IMR-90 (cell line): ENCODE results near the gene RTL1. TPM values are rescaled to one million over a fixed set of nuclear protein-coding genes. Genes with fewer than 3 reads are reported as not detected.
A peak's percentile ranks its signal among the peaks of the same experiment; 100 is the strongest.

Experiments used
- ATAC-seq: fragments of 200-7000 bp; cut with Tn5 transposase; 2 replicates; pipeline ENCODE4 v1.9.1; 2020; ENCODE audit warnings: low read depth, mild to moderate bottlenecking, moderate library complexity
- BruUV-seq: library from RNA; stranded (reverse); fragments of 400-500 nt; replicated peaks from 2 replicates; lab custom pipeline; 2021; lab: Mats Ljungman, UMichigan
- CTCF ChIA-PET: fragments of 300-600 bp; formaldehyde crosslinking; extraction: SDS; loops from one replicate; lab custom pipeline; 2021; ENCODE audit warnings: antibody characterized with exemption; lab: Yijun Ruan, JAX
- POLR2A ChIA-PET: fragments of 300-600 bp; sonication (Branson Sonifier 250); formaldehyde crosslinking; loops from one replicate; lab custom pipeline; 2022; ENCODE audit warnings: antibody characterized with exemption; ENCODE audit not compliant: unreplicated experiment; lab: Charles Lee
- DNase-seq: peaks from one replicate; pipeline ENCODE4 v3.0.0; 2013
- H2AFZ ChIP-seq: replicated peaks from 2 replicates; pipeline ENCODE3; 2013; ENCODE audit warnings: low read length, mild to moderate bottlenecking; ENCODE audit not compliant: poor library complexity
- H2AK5ac ChIP-seq: 2 replicates; pipeline ENCODE4 v1.6.1; 2013; ENCODE audit warnings: low read depth, low read length, inconsistent platforms
- H2AK9ac ChIP-seq: replicated peaks from 2 replicates; pipeline ENCODE3; 2013; ENCODE audit warnings: mild to moderate bottlenecking, low read depth, low read length, moderate library complexity; ENCODE audit not compliant: poor library complexity
- H2BK120ac ChIP-seq: 2 replicates; pipeline ENCODE4 v1.6.1; 2013; ENCODE audit warnings: low read depth, low read length, inconsistent platforms
- H2BK15ac ChIP-seq: 3 replicates; pipeline ENCODE4 v1.6.1; 2013; ENCODE audit warnings: low read depth, low read length, inconsistent platforms
- H2BK20ac ChIP-seq: 2 replicates; pipeline ENCODE4 v1.6.1; 2013; ENCODE audit warnings: low read depth, mild to moderate bottlenecking, inconsistent platforms, low read length, moderate library complexity
- H2BK5ac ChIP-seq: 2 replicates; pipeline ENCODE4 v1.6.1; 2013; ENCODE audit warnings: mild to moderate bottlenecking, low read depth, low read length, inconsistent platforms; ENCODE audit not compliant: poor library complexity, severe bottlenecking
- H3K14ac ChIP-seq: replicated peaks from 2 replicates; pipeline ENCODE4 v1.6.1; 2013; ENCODE audit warnings: low read depth, low read length, inconsistent platforms
- H3K18ac ChIP-seq: 2 replicates; pipeline ENCODE4 v1.6.1; 2013; ENCODE audit warnings: low read depth, low read length, control low read depth
- H3K23ac ChIP-seq: 2 replicates; pipeline ENCODE4 v1.6.1; 2013; ENCODE audit warnings: low read depth, low read length, inconsistent platforms
- H3K27ac ChIP-seq: 2 replicates; pipeline ENCODE4 v1.5.1; 2013; ENCODE audit warnings: mild to moderate bottlenecking, control low read depth, low read length; ENCODE audit not compliant: insufficient read depth
- H3K27me3 ChIP-seq: 2 replicates; pipeline ENCODE4 v1.6.1; 2013; ENCODE audit warnings: low read length; ENCODE audit not compliant: control insufficient read depth, insufficient read depth
- H3K36me3 ChIP-seq: 2 replicates; pipeline ENCODE4 v1.6.1; 2013; ENCODE audit warnings: low read length, mixed read lengths; ENCODE audit not compliant: control insufficient read depth, insufficient read depth
- H3K4ac ChIP-seq: 2 replicates; pipeline ENCODE4 v1.6.1; 2013; ENCODE audit warnings: low read depth, low read length, inconsistent platforms
- H3K4me1 ChIP-seq: 2 replicates; pipeline ENCODE4 v1.6.1; 2013; ENCODE audit warnings: low read length, mixed read lengths; ENCODE audit not compliant: control insufficient read depth, insufficient read depth
- H3K4me2 ChIP-seq: 2 replicates; pipeline ENCODE4 v1.6.1; 2013; ENCODE audit warnings: low read depth, mild to moderate bottlenecking, control low read depth, low read length, moderate library complexity
- H3K4me3 ChIP-seq: 2 replicates; pipeline ENCODE4 v1.5.1; 2013; ENCODE audit warnings: low read depth, mild to moderate bottlenecking, control low read depth, low read length, moderate library complexity; ENCODE audit not compliant: insufficient read depth
- H3K56ac ChIP-seq: 2 replicates; pipeline ENCODE4 v1.6.1; 2013; ENCODE audit warnings: low read length, inconsistent platforms; ENCODE audit not compliant: insufficient read depth; ENCODE audit errors: extremely low read depth
- H3K79me1 ChIP-seq, 2 experiments: 2 replicates each; pipeline ENCODE4 v1.6.1; 2013; ENCODE audit warnings: low read length in 2 of 2, inconsistent platforms in 1 of 2, low read depth in 1 of 2
- H3K9ac ChIP-seq: 2 replicates; pipeline ENCODE4 v1.6.1; 2013; ENCODE audit warnings: low read depth, low read length, control low read depth
- H3K9me1 ChIP-seq: 2 replicates; pipeline ENCODE4 v1.6.1; 2013; ENCODE audit warnings: low read length, inconsistent platforms; ENCODE audit not compliant: insufficient read depth
- H3K9me3 ChIP-seq: 2 replicates; pipeline ENCODE4 v1.6.1; 2013; ENCODE audit warnings: low read length; ENCODE audit not compliant: control insufficient read depth, insufficient read depth
- H4K20me1 ChIP-seq: 2 replicates; pipeline ENCODE4 v1.6.1; 2013; ENCODE audit warnings: low read length, inconsistent platforms; ENCODE audit not compliant: insufficient read depth
- H4K5ac ChIP-seq: 2 replicates; pipeline ENCODE4 v1.6.1; 2013; ENCODE audit warnings: mild to moderate bottlenecking, low read depth, low read length, control low read depth
- H4K8ac ChIP-seq, 2 experiments: 2 replicates each; pipeline ENCODE4 v1.6.1; 2013; ENCODE audit warnings: low read depth in 2 of 2, low read length in 2 of 2, control low read depth in 1 of 2, inconsistent platforms in 1 of 2
- H4K91ac ChIP-seq: 2 replicates; pipeline ENCODE4 v1.6.1; 2013; ENCODE audit warnings: low read depth, low read length, inconsistent platforms; ENCODE audit not compliant: insufficient read depth
- BHLHE40 ChIP-seq: fragments of 150-350 bp; IDR thresholded peaks from 2 replicates; pipeline ENCODE4 v1.6.1; 2016; ENCODE audit warnings: mild to moderate bottlenecking, low read depth, low read length
- CEBPB ChIP-seq: IDR thresholded peaks from 2 replicates; pipeline ENCODE4 v1.6.1; 2012; ENCODE audit warnings: low read depth, low read length, improper control_type of control experiment
- CHD1 ChIP-seq: IDR thresholded peaks from 2 replicates; pipeline ENCODE4 v1.6.1; 2012; ENCODE audit warnings: low read depth, low read length, improper control_type of control experiment
- CTCF ChIP-seq: conservative IDR thresholded peaks from 2 replicates; pipeline ENCODE4 v1.5.1; 2012; ENCODE audit warnings: mild to moderate bottlenecking, low read depth, low read length, improper control_type of control experiment
- ELK1 ChIP-seq: fragments of 150-350 bp; IDR thresholded peaks from 2 replicates; pipeline ENCODE4 v1.6.1; 2016; ENCODE audit warnings: low read depth, mild to moderate bottlenecking, low read length, moderate library complexity, borderline replicate concordance
- FOS ChIP-seq: fragments of 150-350 bp; IDR thresholded peaks from 2 replicates; pipeline ENCODE4 v1.6.1; 2016; ENCODE audit warnings: low read depth, low read length
- MAFK ChIP-seq: IDR thresholded peaks from 2 replicates; pipeline ENCODE4 v1.6.1; 2012; ENCODE audit warnings: low read depth, low read length, improper control_type of control experiment
- MAZ ChIP-seq: IDR thresholded peaks from 2 replicates; pipeline ENCODE4 v1.6.1; 2012; ENCODE audit warnings: low read depth, mild to moderate bottlenecking, low read length, improper control_type of control experiment, moderate library complexity, borderline replicate concordance
- MXI1 ChIP-seq: IDR thresholded peaks from 2 replicates; pipeline ENCODE4 v1.6.1; 2012; ENCODE audit warnings: low read depth, mild to moderate bottlenecking, low read length, moderate library complexity, borderline replicate concordance
- NFE2L2 ChIP-seq: fragments of 150-350 bp; IDR thresholded peaks from 2 replicates; pipeline ENCODE4 v1.6.1; 2016; ENCODE audit warnings: low read depth, mild to moderate bottlenecking, low read length
- POLR2A ChIP-seq: IDR thresholded peaks from 2 replicates; pipeline ENCODE4 v1.6.1; 2012; ENCODE audit warnings: mild to moderate bottlenecking, low read depth, low read length
- RAD21 ChIP-seq: IDR thresholded peaks from 2 replicates; pipeline ENCODE4 v1.6.1; 2012; ENCODE audit warnings: low read length, improper control_type of control experiment
- RCOR1 ChIP-seq: IDR thresholded peaks from 2 replicates; pipeline ENCODE4 v1.6.1; 2012; ENCODE audit warnings: mild to moderate bottlenecking, low read length, improper control_type of control experiment; ENCODE audit not compliant: insufficient replicate concordance
- RFX5 ChIP-seq: IDR thresholded peaks from 2 replicates; pipeline ENCODE4 v1.8.0; 2012; ENCODE audit warnings: low read depth, mild to moderate bottlenecking, low read length, moderate library complexity
- SMC3 ChIP-seq: fragments of 150-350 bp; IDR thresholded peaks from 2 replicates; pipeline ENCODE4 v1.6.1; 2016; ENCODE audit warnings: low read depth, mild to moderate bottlenecking, antibody characterized with exemption, low read length, moderate library complexity
- USF2 ChIP-seq: fragments of 150-350 bp; IDR thresholded peaks from 2 replicates; pipeline ENCODE4 v1.6.1; 2017; ENCODE audit warnings: mild to moderate bottlenecking, antibody characterized with exemption, low read length, low read depth
- WGBS, 2 experiments: methylation state at CpG; one replicate each; pipeline versions ENCODE4 v1.1.5 to v1.1.7; 2013; ENCODE audit warnings: missing lambda C conversion rate in 2 of 2; ENCODE audit not compliant: insufficient read length in 1 of 2; ENCODE audit errors: extremely low coverage in 2 of 2; 5-methylcytosine and 5-hydroxymethylcytosine counted together
- dilution Hi-C: fragments of 300-500 bp; cut with HindIII; formaldehyde crosslinking; loops from one replicate; pipeline ENCODE4 v1.14.3; 2018; ENCODE audit warnings: low sequenced_read_pairs; ENCODE audit not compliant: unreplicated experiment
- in situ Hi-C: fragments of 300-500 bp; cut with MboI; formaldehyde crosslinking; loops from 3 replicates; pipeline ENCODE4 v1.14.3; 2019; ENCODE audit warnings: low sequenced_read_pairs, inconsistent platforms, mixed read lengths
- intact Hi-C: fragments of 100-400 bp; cut with micrococcal nuclease; formaldehyde crosslinking; loops from 2 replicates; pipeline ENCODE4 v1.10.0; 2022
- polyA plus RNA-seq, 3 experiments: library from polyadenylated mRNA; depleted of rRNA; stranded (reverse); fragments of >200 nt; gene quantifications; 2 replicates each; pipeline ENCODE4 v1.2.3, GENCODE V29; 2012; ENCODE audit warnings: low replicate concordance in 1 of 3
- total RNA-seq: library from RNA; depleted of rRNA; stranded (reverse); fragments of >200 nt; gene quantifications from 2 replicates; pipeline ENCODE4 v1.2.3, GENCODE V29; 2012

RTL1 gene
- total and polyA plus RNA-seq, 2 of the 4 experiments (the other 2 are of a cell fraction): not detected

- Histone ChIP-seq H3K9me3 (no peaks in the 10 kb centered on the region), H2AK5ac (peak overlapping the region; percentile 55; the same call in 1 of the 2 replicates), H2BK5ac (no peak overlapping the region), H4K5ac (no peak overlapping the region), H3K27ac (no peak overlapping the region), H2AFZ (no peak overlapping the region), H2BK20ac (no peak overlapping the region), H3K79me1 (peaks cover 3 to 58% of the 10 kb centered on the region in 2 experiments; a peak in 3 of 4 replicates), H3K9ac (no peak overlapping the region), H3K56ac (no peak overlapping the region), H3K14ac (no peak overlapping the region), H3K18ac (no peak overlapping the region), H4K20me1 (peaks cover 99% of the 10 kb centered on the region), H3K4me1 (peaks cover 16% of the 10 kb centered on the region), H3K9me1 (peaks cover 4% of the 10 kb centered on the region; the same call in 1 of the 2 replicates), H4K8ac (no peak overlapping the region), H4K91ac (no peak overlapping the region), H2BK15ac (no peak overlapping the region), H3K36me3 (peaks cover 57% of the 10 kb centered on the region), H2BK120ac (no peak overlapping the region), H3K4ac (no peak overlapping the region), H2AK9ac (no peak overlapping the region), H3K23ac (no peak overlapping the region), H3K4me2 (no peak overlapping the region), H3K27me3 (no peaks in the 10 kb centered on the region), H3K4me3 (no peak overlapping the region)
- 82% methylated on average over 6 of the region's 9 CpGs; no CpG with 5 or more reads in 1 of the 2 experiments for WGBS, 2 experiments
- dilution Hi-C loops (no loop called here), intact Hi-C loops (loop anchor here (5.0 kb wide), 1 partner anchor 182 kb away; no protein-coding TSS in a partner anchor), in situ Hi-C loops (loop anchor here (10.0 kb wide), 1 partner anchor 460 kb away; no protein-coding TSS in a partner anchor)
- ChIA-PET CTCF (no interaction called here), POLR2A (no interaction called here)
- TF ChIP-seq RAD21 (no peak), ELK1 (no peak), CHD1 (no peak), SMC3 (no peak), MAFK (no peak), USF2 (no peak), NFE2L2 (no peak), MXI1 (no peak), MAZ (no peak), FOS (no peak), BHLHE40 (no peak), RCOR1 (no peak), CEBPB (no peak), POLR2A (no peak), RFX5 (no peak), CTCF (no peak)
- ATAC-seq: no peak
- no peak for DNase-seq
- BruUV-seq: no TSS peak
Measured at GRCh38 chr14:100844421-100844820, 59.1 kb downstream of the RTL1 start.
